Lung (tissue), 12 donors: Measurements from ENCODE around the gene CAST. TPM values are rescaled to one million over a fixed set of nuclear protein-coding genes. Genes with fewer than 3 reads are reported as not detected.

Experiments
- ATAC-seq: fragments of 200-7000 bp; cut with Tn5 transposase; one replicate; pipeline ENCODE4 v1.9.1; 2020; ENCODE audit warnings: moderate number of reproducible peaks; ENCODE audit not compliant: insufficient read depth, low FRiP score
- DNase-seq, 3 donors: peaks; one replicate each; pipeline ENCODE4 v3.0.0-alpha.2; 2013 to 2017
- H3K27ac ChIP-seq, 2 donors: one replicate each; pipeline ENCODE4 v1.5.1; 2013; ENCODE audit warnings: mild to moderate bottlenecking in 2 of 2, moderate library complexity in 2 of 2, control low read depth in 1 of 2, inconsistent platforms in 1 of 2, low read depth in 1 of 2, low read length in 1 of 2
- H3K27me3 ChIP-seq, 3 donors: one replicate each; pipeline ENCODE4 v1.5.1; 2013; ENCODE audit warnings: low read length in 2 of 3; ENCODE audit not compliant: control insufficient read depth in 3 of 3, insufficient read depth in 3 of 3
- H3K36me3 ChIP-seq, 4 donors: one replicate each; pipeline ENCODE4 v1.5.1; 2013; ENCODE audit warnings: low read length in 4 of 4, mild to moderate bottlenecking in 1 of 4, moderate library complexity in 1 of 4; ENCODE audit not compliant: control insufficient read depth in 4 of 4, insufficient read depth in 4 of 4
- H3K4me1 ChIP-seq, 5 donors: one replicate each; pipeline ENCODE4 v1.5.1; 2013; ENCODE audit warnings: low read length in 5 of 5, mild to moderate bottlenecking in 2 of 5, moderate library complexity in 1 of 5; ENCODE audit not compliant: control insufficient read depth in 5 of 5, insufficient read depth in 5 of 5
- H3K4me3 ChIP-seq: one replicate; pipeline ENCODE4 v1.5.1; 2013; ENCODE audit warnings: mild to moderate bottlenecking, control low read depth, moderate library complexity
- H3K9ac ChIP-seq, 2 donors: one replicate each; pipeline ENCODE4 v1.5.1; 2013; ENCODE audit warnings: low read length in 2 of 2, control low read depth in 1 of 2; ENCODE audit not compliant: insufficient read depth in 1 of 2
- H3K9me3 ChIP-seq, 4 donors: one replicate each; pipeline ENCODE4 v1.5.1; 2013; ENCODE audit warnings: low read length in 3 of 4, mild to moderate bottlenecking in 1 of 4, moderate library complexity in 1 of 4; ENCODE audit not compliant: control insufficient read depth in 4 of 4, insufficient read depth in 3 of 4
- WGBS, 2 donors: extraction: QIAGEN DNeasy Blood & Tissue Kit; methylation state at CpG; one replicate each; pipeline ENCODE4 v1.1.7; 2013; 5-methylcytosine and 5-hydroxymethylcytosine counted together
- polyA plus RNA-seq, 2 donors: library from polyadenylated mRNA; stranded (reverse); fragments of 200-250 nt; gene quantifications; one replicate each; pipeline ENCODE4 v1.2.1, GENCODE V29; 2013
- total RNA-seq, 2 donors: library from RNA; depleted of rRNA in 1 of 2; stranded (reverse); fragments of >200 nt in 1 of 2; gene quantifications; one replicate each; pipeline ENCODE4 v1.2.1, GENCODE V29; 2014 to 2021
- TF ChIP-seq, protein P1 (sequence below): IDR thresholded peaks from 2 replicates; pipeline ENCODE4 v1.5.1; 2012; ENCODE audit warnings: mild to moderate bottlenecking; ENCODE audit errors: control extremely low read depth, extremely low read depth
- donor health status: control.
- donor health status: control.
- donor health status: Bipolar disorder and iron deficiency.
- donor health status: healthy.
- donor health status: DM: yes; HTN: yes; CAD: no.

The CAST gene
- total and polyA plus RNA-seq, 4 donors = 84.8 to 279 (median 184) TPM

DNA sequence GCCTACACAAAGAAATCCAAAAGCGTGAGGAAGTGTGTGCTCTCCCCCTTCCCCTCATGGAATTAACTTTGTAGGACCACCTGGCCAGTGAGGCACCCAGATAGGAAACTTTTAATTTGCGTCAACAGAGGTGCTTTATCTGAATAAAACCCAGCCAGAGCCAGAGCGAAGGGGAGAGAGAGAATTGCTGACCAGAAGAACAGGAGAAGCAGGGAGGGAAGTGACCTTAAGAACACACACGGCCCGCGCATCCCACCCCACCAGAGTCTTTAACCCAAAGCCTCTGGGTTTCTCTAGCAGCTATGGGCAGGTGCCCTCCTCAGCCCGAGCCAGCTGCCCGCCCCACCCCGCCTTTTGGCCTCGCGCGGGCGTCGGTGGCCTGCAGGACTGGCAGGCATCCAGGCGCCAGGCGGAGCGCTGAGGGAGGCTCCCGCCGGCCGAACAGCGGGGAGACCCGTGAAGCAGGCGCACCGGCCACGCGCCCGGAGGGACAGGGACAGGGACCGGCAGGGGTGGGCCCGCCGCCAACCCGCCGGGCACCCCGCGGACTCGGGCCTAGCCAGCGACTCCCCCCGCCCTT lies 145.0 kb downstream of the CAST start:
- Histone ChIP-seq H3K27ac (peak overlapping the region; percentile 98), H3K9ac (peak overlapping the region; percentile 69 to 90), H3K4me3 (peak overlapping the region; percentile 78), H3K4me1 (peaks cover 0 to 21% (median 4%) of the 10 kb centered on the region in 5 donors), H3K36me3 (peaks cover 0 to 2% (median under 1%) of the 10 kb centered on the region in 4 donors), H3K9me3 (no peaks in the 10 kb centered on the region), H3K27me3 (no peaks in the 10 kb centered on the region)
- DNase-seq = peak; percentile 81 to 83 (median 83)
- WGBS, 2 donors = 1% methylated on average over 25 to 37 of the region's 37 CpGs
- TF ChIP-seq, protein P1, sequence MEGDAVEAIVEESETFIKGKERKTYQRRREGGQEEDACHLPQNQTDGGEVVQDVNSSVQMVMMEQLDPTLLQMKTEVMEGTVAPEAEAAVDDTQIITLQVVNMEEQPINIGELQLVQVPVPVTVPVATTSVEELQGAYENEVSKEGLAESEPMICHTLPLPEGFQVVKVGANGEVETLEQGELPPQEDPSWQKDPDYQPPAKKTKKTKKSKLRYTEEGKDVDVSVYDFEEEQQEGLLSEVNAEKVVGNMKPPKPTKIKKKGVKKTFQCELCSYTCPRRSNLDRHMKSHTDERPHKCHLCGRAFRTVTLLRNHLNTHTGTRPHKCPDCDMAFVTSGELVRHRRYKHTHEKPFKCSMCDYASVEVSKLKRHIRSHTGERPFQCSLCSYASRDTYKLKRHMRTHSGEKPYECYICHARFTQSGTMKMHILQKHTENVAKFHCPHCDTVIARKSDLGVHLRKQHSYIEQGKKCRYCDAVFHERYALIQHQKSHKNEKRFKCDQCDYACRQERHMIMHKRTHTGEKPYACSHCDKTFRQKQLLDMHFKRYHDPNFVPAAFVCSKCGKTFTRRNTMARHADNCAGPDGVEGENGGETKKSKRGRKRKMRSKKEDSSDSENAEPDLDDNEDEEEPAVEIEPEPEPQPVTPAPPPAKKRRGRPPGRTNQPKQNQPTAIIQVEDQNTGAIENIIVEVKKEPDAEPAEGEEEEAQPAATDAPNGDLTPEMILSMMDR = no peak
- ATAC-seq = peak; percentile 75

DNA sequence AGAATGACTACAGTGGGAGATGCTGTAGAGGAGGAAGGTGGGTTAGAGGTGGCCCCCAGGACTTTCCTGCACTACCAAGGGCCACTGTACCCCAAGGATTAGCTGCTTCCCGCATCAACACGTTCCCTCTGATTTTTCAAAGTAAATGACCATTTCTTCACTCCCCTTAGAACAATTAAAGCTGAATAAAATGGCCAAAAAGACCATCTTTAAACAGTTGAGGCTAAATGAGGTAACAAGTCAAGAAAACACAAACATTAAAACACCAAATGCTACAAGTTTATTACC lies 146.3 kb downstream of the CAST start:
- H3K4me1 ChIP-seq = peaks cover 0 to 21% (median 4%) of the 10 kb centered on the region in 5 donors
- 21% methylated on average over 2 of the region's 2 CpGs for WGBS, 2 donors
- no peaks in the 10 kb centered on the region for H3K27me3 ChIP-seq
- peak overlapping the region in 1 of 2 donors; percentile 83 for H3K9ac ChIP-seq
- peaks cover 0 to 2% (median 0%) of the 10 kb centered on the region in 4 donors for H3K36me3 ChIP-seq
- peak overlapping the region; percentile 73 to 98 for H3K27ac ChIP-seq
- DNase-seq (no peak), ATAC-seq (no peak)
- TF ChIP-seq, protein P1 = no peak
- H3K9me3 ChIP-seq = no peaks in the 10 kb centered on the region
- peak overlapping the region; percentile 78 for H3K4me3 ChIP-seq

DNA sequence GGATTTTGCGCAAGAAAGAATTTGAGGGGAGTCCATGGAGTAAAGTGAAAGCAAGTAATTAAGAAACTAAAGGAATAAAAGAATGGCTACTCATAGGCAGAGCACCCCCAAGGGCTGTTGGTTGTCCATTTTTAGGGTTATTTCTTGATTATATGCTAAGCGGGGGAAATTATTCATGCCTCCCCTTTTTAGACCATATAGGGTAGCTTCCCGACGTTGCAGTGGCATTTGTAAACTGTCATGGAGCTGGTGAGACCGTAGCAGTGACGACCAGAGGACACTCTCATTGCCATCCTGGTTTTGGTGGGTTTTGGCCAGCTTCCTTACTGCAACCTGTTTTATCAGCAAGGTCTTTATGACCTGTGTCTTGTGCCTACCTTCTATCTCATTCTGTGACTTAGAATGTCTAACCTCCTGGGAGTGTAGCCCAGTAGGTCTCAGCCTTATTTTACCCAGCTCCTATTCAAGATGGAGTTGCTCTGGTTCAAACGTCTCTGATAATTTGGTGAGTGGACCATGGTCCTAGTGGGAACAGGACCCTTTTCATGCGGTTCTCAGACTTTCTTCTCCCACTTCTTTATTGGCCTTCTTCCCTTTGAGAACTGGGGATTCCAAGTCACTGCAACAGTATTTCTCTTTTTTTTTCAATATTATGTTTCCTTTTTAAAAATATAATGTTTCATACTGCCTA lies 146.8 kb downstream of the CAST start:
- H3K36me3 ChIP-seq = no peaks in the 10 kb centered on the region
- peaks cover 0 to 21% (median 4%) of the 10 kb centered on the region in 5 donors for H3K4me1 ChIP-seq
- no peaks in the 10 kb centered on the region for H3K27me3 ChIP-seq
- H3K9ac ChIP-seq = no peak overlapping the region
- ATAC-seq (no peak), DNase-seq (no peak)
- WGBS, 2 donors = 91 to 93% methylated on average over 8 of the region's 8 CpGs
- TF ChIP-seq, protein P1 = no peak
- no peaks in the 10 kb centered on the region for H3K9me3 ChIP-seq
- no peak overlapping the region for H3K4me3 ChIP-seq
- H3K27ac ChIP-seq = peak overlapping the region in 1 of 2 donors; percentile 73
